ENCODE measurements around the gene PSAT1.
"Not testable (repeated sequence)": the region's sequence is repeated elsewhere in the genome, so short reads cannot be mapped to it uniquely, and the experiment has no call there.

Gene PSAT1

GRCh38 chr9:78278177-78278777, 18.6 kb upstream of the PSAT1 start:
- TF ChIP-seq CTCF (IDR thresholded peaks at IDR 0.05) = no peak
- Mint-ChIP-seq H3K9me3 (peaks cover 1% of the 10 kb centered on the region), H3K27me3 (ENCODE audit: low read depth, poor library complexity) (peaks cover 3% of the 10 kb centered on the region), H3K36me3 (ENCODE audit: low read depth) (peaks cover 10% of the 10 kb centered on the region), H3K4me3 (no peak overlapping the region), H3K4me1 (no peaks in the 10 kb centered on the region), H3K27ac (peak overlapping the region; percentile 64)
- no peak for DNase-seq

- Mint-ChIP-seq H3K4me1 (no peaks in the 10 kb centered on the region), H3K4me3 (no peak overlapping the region), H3K27ac (peak overlapping the region; percentile 28), H3K9me3 (peaks cover 4% of the 10 kb centered on the region), H3K36me3 (ENCODE audit: low read depth) (peaks cover 13% of the 10 kb centered on the region), H3K27me3 (ENCODE audit: low read depth, poor library complexity) (peaks cover 3% of the 10 kb centered on the region)
- DNase-seq = no peak
- no peak for TF ChIP-seq CTCF (IDR thresholded peaks at IDR 0.05)
These were observed 18.1 kb upstream of the PSAT1 start for GRCh38 chr9:78278801-78279200.

DNA sequence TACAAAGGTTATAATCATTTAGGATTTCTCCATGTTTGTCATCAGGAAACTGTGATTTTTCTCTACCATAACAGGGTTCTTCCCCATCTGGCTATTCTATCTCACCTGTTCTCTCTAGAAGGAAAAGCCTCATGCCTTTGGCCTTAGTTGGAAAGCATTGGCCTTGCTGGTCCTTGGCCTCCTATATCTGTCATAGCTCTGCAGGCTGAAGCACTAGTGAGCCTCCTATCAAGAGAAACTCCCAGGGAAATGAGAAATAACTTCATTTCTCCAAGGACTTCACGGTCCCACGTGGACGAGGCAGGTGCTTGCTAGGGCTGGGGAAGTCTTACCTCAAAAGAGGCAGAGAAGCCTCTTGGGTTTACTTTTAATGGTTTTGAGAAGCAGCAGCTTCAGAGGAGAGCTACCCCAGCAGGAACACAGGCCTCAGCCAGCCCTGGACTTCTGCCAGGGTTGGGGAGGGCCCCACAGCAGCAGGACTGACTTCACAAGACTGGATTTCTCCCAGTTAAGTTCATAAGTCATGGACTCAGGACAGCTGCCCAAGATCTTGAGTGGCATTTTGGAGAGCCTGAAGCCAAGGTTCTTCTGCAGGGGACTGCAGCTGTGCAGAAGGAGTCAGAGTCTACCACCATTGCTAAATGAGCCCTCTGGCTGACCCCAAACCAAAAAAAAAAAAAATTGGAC, 15.8 kb upstream of the PSAT1 start:
- H3K4me1 Mint-ChIP-seq = no peaks in the 10 kb centered on the region
- no peak for DNase-seq
- H3K27ac Mint-ChIP-seq = no peak overlapping the region
- H3K9me3 Mint-ChIP-seq = peaks cover 6% of the 10 kb centered on the region
- H3K36me3 Mint-ChIP-seq (ENCODE audit: low read depth) = peaks cover 10% of the 10 kb centered on the region
- H3K27me3 Mint-ChIP-seq (ENCODE audit: low read depth, poor library complexity) = peaks cover 3% of the 10 kb centered on the region
- H3K4me3 Mint-ChIP-seq = no peak overlapping the region
- no peak for TF ChIP-seq CTCF (IDR thresholded peaks at IDR 0.05)

DNA sequence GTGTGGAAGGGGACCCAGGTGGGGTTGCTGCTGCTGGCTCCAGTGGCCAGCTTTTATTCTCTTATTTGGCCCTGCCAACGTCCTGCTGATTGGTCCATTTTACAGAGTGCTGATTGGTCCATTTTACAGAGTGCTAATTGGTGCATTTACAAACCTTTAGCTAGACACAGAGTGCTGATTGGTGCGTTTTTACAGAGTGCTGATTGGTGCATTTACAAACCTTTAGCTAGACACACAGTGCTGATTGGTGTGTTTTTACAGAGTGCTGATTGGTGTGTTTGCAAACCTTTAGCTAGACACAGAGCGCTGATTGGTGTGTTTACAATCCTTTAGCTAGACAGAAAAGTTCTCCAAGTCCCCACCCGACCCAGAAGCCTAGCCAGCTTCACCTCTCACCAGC, 12.7 kb upstream of the PSAT1 start:
- H3K27ac Mint-ChIP-seq; H3K9me3 Mint-ChIP-seq; DNase-seq; H3K4me3 Mint-ChIP-seq; H3K27me3 Mint-ChIP-seq (ENCODE audit: low read depth, poor library complexity): not testable (repeated sequence)
- H3K4me1 Mint-ChIP-seq = peaks cover 14% of the 10 kb centered on the region
- H3K36me3 Mint-ChIP-seq (ENCODE audit: low read depth) = peaks cover 10% of the 10 kb centered on the region

DNA sequence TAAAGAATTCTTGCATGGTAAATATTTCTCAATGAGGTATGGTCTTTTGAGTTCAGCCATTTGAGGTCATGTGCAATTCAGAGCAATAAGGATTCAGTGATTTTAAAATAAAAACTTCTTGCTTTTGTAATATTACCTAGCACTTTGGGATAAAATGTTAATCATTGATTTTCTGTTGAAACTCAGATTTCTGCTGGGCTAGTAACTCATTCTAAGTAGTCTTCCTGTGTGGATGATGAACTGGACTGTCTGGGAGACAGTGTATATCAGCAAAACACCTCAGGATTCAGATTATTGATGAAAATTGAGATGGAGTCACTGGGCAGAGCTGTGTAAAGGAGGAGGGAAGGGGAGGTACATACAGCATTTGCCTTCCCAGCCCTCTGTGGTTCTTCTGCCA, 10.8 kb upstream of the PSAT1 start:
- Mint-ChIP-seq H3K27ac (no peak overlapping the region), H3K9me3 (peaks cover 6% of the 10 kb centered on the region), H3K36me3 (ENCODE audit: low read depth) (peaks cover 10% of the 10 kb centered on the region), H3K4me3 (no peak overlapping the region), H3K27me3 (ENCODE audit: low read depth, poor library complexity) (peaks cover 7% of the 10 kb centered on the region), H3K4me1 (peaks cover 23% of the 10 kb centered on the region)
- no peak for DNase-seq
- no peak for TF ChIP-seq CTCF (IDR thresholded peaks at IDR 0.05)

GRCh38 chr9:78286946-78287388, 10.0 kb upstream of the PSAT1 start:
- H3K9me3 Mint-ChIP-seq = peaks cover 6% of the 10 kb centered on the region
- no peak overlapping the region for H3K27ac Mint-ChIP-seq
- no peak overlapping the region for H3K4me3 Mint-ChIP-seq
- DNase-seq = no peak
- peaks cover 7% of the 10 kb centered on the region for H3K27me3 Mint-ChIP-seq (ENCODE audit: low read depth, poor library complexity)
- H3K4me1 Mint-ChIP-seq = peaks cover 30% of the 10 kb centered on the region
- TF ChIP-seq CTCF (IDR thresholded peaks at IDR 0.05) = no peak
- H3K36me3 Mint-ChIP-seq (ENCODE audit: low read depth) = peaks cover 10% of the 10 kb centered on the region
